ENCODE measurements around the gene HACD2.

The HACD2 gene

GRCh38 chr3:123628996-123629746, 44.3 kb upstream of the HACD2 start:
- CTCF ChIA-PET: interaction anchor here (1.5 kb wide), 1 partner anchor 13 kb away, joined by 12 read pairs; no protein-coding TSS in a partner anchor
- POLR2A ChIA-PET: no interaction called here
- DNase-seq (ENCODE audit: low read depth, low spot score): no peak
- TF ChIP-seq CTCF (IDR thresholded peaks at IDR 0.05; ENCODE audit: insufficient read depth, low read length, missing control alignments): no peak
- H3K4me3 ChIP-seq (ENCODE audit: low read depth, low read length): no peak overlapping the region

- ChIA-PET POLR2A (no interaction called here), CTCF (interaction anchor here (0.9 to 1.5 kb wide), 3 partner anchors 14 to 92 kb away, joined by 3 to 12 read pairs (median 4); no protein-coding TSS in a partner anchor)
- no peak for TF ChIP-seq CTCF (IDR thresholded peaks at IDR 0.05; ENCODE audit: insufficient read depth, low read length, missing control alignments)
- no peak overlapping the region for H3K4me3 ChIP-seq (ENCODE audit: low read depth, low read length)
- no peak for DNase-seq (ENCODE audit: low read depth, low spot score)
Observed at GRCh38 chr3:123627673-123628670, 43.1 kb upstream of the HACD2 start.

GRCh38 chr3:123626881-123627280, 42.0 kb upstream of the HACD2 start:
- TF ChIP-seq CTCF (IDR thresholded peaks at IDR 0.05; ENCODE audit: insufficient read depth, low read length, missing control alignments): no peak
- no peak for DNase-seq (ENCODE audit: low read depth, low spot score)
- ChIA-PET POLR2A (no interaction called here), CTCF (interaction anchor here (1.1 to 1.4 kb wide), 2 partner anchors 15 to 25 kb away, joined by 3 to 4 read pairs; no protein-coding TSS in a partner anchor)
- no peak overlapping the region for H3K4me3 ChIP-seq (ENCODE audit: low read depth, low read length)

- no peak for DNase-seq (ENCODE audit: low read depth, low spot score)
- ChIA-PET POLR2A (no interaction called here), CTCF (interaction anchor here (1.4 to 7.6 kb wide), 3 partner anchors 18 to 100 kb away, joined by 4 to 57 read pairs (median 12); no protein-coding TSS in a partner anchor)
Observed at GRCh38 chr3:123624302-123624701, 39.4 kb upstream of the HACD2 start.

GRCh38 chr3:123623346-123623880, 38.6 kb upstream of the HACD2 start:
- no peak for DNase-seq (ENCODE audit: low read depth, low spot score)
- TF ChIP-seq CTCF (IDR thresholded peaks at IDR 0.05; ENCODE audit: insufficient read depth, low read length, missing control alignments): no peak
- CTCF ChIA-PET: interaction anchor here (1.4 to 7.6 kb wide), 4 partner anchors 19 to 101 kb away, joined by 4 to 57 read pairs (median 10); no protein-coding TSS in a partner anchor

More at GRCh38 chr3:123624302-123624701, 39.4 kb upstream of the HACD2 start:
- no peak for TF ChIP-seq CTCF (IDR thresholded peaks at IDR 0.05; ENCODE audit: insufficient read depth, low read length, missing control alignments)
- H3K4me3 ChIP-seq (ENCODE audit: low read depth, low read length): no peak overlapping the region

More at GRCh38 chr3:123623346-123623880, 38.6 kb upstream of the HACD2 start:
- POLR2A ChIA-PET: interaction anchor here (0.6 kb wide), 1 partner anchor 38 kb away, joined by 3 read pairs; no protein-coding TSS in a partner anchor
- H3K4me3 ChIP-seq (ENCODE audit: low read depth, low read length): no peak overlapping the region
